Chondrocyte (in vitro differentiated cells): ENCODE measurements around the gene PRKCH. TPM values are rescaled to one million over a fixed set of nuclear protein-coding genes. Genes with fewer than 3 reads are reported as not detected.

Source experiments
- DNase-seq: peaks from one replicate; pipeline ENCODE4 v3.0.0; 2021; ENCODE audit warnings: mixed read lengths, low spot score
- H3K27ac Mint-ChIP-seq: one replicate; pipeline ENCODE4 v1.8.0; 2021; ENCODE audit warnings: mild to moderate bottlenecking, moderate library complexity, mixed read lengths; ENCODE audit not compliant: unreplicated experiment
- H3K27me3 Mint-ChIP-seq: 2 replicates; pipeline ENCODE4 v1.8.0; 2021; ENCODE audit warnings: low read depth, mixed read lengths
- H3K36me3 Mint-ChIP-seq: 2 replicates; pipeline ENCODE4 v1.8.0; 2021; ENCODE audit warnings: low read depth, mixed read lengths
- H3K4me1 Mint-ChIP-seq: 2 replicates; pipeline ENCODE4 v1.8.0; 2021; ENCODE audit warnings: low read depth, mild to moderate bottlenecking, mixed read lengths
- H3K4me3 Mint-ChIP-seq: one replicate; pipeline ENCODE4 v1.8.0; 2021; ENCODE audit warnings: mild to moderate bottlenecking, moderate library complexity, mixed read lengths; ENCODE audit not compliant: unreplicated experiment
- H3K9me3 Mint-ChIP-seq: 2 replicates; pipeline ENCODE4 v1.8.0; 2021; ENCODE audit warnings: low read depth, mixed read lengths
- CTCF ChIP-seq: fragments of 200-600 bp; sonication (generic); IDR thresholded peaks from 2 replicates; pipeline ENCODE4 v1.5.0; 2021; ENCODE audit warnings: antibody characterized with exemption, mild to moderate bottlenecking, moderate library complexity
- total RNA-seq: library from RNA; stranded (reverse); gene quantifications from 3 replicates; pipeline ENCODE4 v1.2.1, GENCODE V29; 2021

The PRKCH gene
- total RNA-seq, 1 donor from 2014 or later = 9.7 TPM

GRCh38 chr14:61502459-61503093 is 181.2 kb downstream of the PRKCH start:
- Mint-ChIP-seq H3K27me3 (no peaks in the 10 kb centered on the region), H3K4me1 (peaks cover 51% of the 10 kb centered on the region), H3K4me3 (peak overlapping the region; percentile 17), H3K27ac (peak overlapping the region; percentile 91), H3K9me3 (no peaks in the 10 kb centered on the region), H3K36me3 (no peaks in the 10 kb centered on the region)
- no peak for TF ChIP-seq CTCF
- no peak for DNase-seq

GRCh38 chr14:61503167-61503801 is 181.9 kb downstream of the PRKCH start:
- Mint-ChIP-seq H3K9me3 (no peaks in the 10 kb centered on the region), H3K4me1 (peaks cover 53% of the 10 kb centered on the region), H3K27ac (peak overlapping the region; percentile 91), H3K27me3 (no peaks in the 10 kb centered on the region), H3K4me3 (peak overlapping the region; percentile 5), H3K36me3 (no peaks in the 10 kb centered on the region)
- no peak for DNase-seq
- no peak for TF ChIP-seq CTCF

DNA sequence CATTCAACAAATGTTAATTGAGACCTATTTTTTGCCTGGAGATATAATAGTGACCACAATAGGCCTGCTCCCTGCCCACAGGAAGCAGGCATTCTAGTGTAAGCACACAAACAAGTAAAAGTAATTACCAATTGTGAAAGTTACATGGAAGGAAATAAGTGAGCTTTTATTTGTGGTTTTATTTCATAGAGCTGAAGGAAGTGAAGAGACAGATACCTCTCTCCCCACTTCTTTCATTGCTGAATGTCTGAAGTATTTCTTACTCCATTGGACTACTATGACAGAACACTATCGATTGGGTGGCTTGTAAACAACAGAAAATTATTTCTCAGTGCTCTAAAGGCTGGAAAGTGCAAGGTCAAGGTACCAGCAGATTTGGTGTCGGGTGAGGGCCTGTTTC is 183.5 kb downstream of the PRKCH start:
- H3K4me1 Mint-ChIP-seq = peaks cover 43% of the 10 kb centered on the region
- TF ChIP-seq CTCF = no peak
- H3K9me3 Mint-ChIP-seq = no peaks in the 10 kb centered on the region
- H3K4me3 Mint-ChIP-seq = no peak overlapping the region
- H3K27ac Mint-ChIP-seq = peak overlapping the region; percentile 41
- H3K36me3 Mint-ChIP-seq = no peaks in the 10 kb centered on the region
- no peaks in the 10 kb centered on the region for H3K27me3 Mint-ChIP-seq
- no peak for DNase-seq

DNA sequence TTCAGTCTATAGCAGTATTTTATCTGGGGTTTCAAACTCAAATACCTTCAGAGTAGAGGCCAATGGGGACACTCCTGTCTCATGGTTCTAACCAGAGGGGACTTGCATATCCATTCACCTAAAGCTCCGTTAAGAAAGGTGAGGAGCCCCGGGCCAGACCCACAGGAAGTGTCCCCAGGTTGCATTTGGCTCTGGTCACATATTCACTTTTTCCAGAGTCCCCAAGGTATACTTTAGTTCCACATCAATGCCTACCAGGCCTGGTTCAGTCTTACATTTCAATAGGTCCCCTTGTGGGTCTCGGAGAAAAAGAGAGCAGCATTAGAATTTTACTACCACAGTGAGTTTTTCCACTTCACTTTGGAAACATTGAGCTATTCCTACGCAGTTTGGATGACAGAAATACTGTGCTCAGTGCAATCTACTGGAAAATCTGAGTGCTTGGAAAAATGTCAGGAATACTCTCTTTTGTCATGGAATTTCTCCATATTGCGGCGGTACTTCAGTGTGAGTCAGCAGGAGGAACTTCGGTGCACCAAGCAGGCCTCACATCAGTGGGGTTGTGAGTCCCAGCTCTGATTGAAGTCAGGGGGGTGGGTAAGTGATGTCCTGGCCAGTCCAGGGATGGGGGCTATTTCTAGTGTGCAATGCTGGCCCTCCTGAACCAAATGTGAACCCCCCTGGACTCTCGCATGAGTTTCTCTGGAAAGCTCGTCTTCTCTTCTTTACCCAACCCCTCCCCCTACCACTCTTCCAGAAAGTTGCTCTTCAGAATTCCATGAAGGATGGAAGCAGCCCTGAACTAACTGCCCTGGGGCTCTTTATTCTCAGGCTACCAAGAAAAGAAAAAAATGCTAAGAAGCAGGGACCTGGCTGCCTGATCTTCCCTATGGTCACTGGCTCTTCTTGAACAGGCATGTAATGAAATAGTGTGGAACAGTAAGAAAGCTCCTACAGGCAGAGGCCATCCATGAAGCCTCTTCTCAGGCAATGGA is 184.7 kb downstream of the PRKCH start:
- Mint-ChIP-seq H3K4me3 (no peak overlapping the region), H3K4me1 (peaks cover 46% of the 10 kb centered on the region), H3K27ac (peak overlapping the region; percentile 64), H3K27me3 (no peaks in the 10 kb centered on the region), H3K9me3 (no peaks in the 10 kb centered on the region), H3K36me3 (no peaks in the 10 kb centered on the region)
- TF ChIP-seq CTCF = no peak
- no peak for DNase-seq

- Mint-ChIP-seq H3K27ac (no peak overlapping the region), H3K4me1 (peaks cover 48% of the 10 kb centered on the region), H3K4me3 (no peak overlapping the region), H3K27me3 (no peaks in the 10 kb centered on the region), H3K36me3 (no peaks in the 10 kb centered on the region), H3K9me3 (no peaks in the 10 kb centered on the region)
- no peak for TF ChIP-seq CTCF
- DNase-seq = no peak
Observed at GRCh38 chr14:61508526-61508925, 187.1 kb downstream of the PRKCH start.
